ENCODE measurements around the gene GALNT9.

DNA sequence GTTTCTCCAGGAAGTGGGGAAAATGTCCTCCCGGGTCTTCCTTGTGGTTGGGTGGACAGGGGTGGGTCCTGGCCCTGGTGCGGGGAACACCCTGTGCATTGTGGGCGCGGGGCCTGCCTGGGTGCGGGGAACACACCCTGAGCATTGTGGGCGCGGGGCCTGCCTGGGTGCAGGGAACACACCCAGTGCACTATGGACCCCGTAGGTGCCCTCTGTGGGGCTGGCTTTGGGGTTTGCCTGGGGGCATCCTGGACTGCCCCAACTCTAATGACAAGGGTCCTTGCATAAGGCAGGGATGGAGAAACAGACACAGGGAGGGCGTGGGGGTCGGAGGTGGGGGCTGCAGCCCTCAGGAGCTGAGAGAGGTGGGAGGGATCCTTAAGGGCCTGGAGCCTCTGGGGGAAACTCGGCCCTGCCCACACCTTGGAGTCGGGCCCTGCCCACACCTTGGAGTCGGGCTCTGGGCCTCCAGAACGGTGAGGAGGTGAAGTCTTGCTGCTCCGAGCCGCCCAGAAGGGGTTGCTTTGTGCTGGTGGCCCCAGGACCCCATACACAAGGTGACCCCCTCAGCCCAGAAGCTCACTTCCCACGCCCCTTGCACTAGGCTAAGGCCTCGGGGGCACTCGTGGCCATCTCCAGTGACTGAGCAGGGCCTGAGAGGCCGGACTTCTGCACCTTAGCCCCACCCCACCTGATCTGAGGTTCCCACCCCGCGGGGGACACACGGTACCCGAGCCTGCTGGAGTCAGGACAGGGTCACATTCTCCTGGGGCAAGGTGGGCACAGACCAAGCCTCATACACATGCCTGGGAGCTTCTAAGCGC lies 69.3 kb downstream of the GALNT9 start:
- TF ChIP-seq TP53 (CRISPR knock-in tag; IDR thresholded peaks at IDR 0.05) = no peak
- TF ChIP-seq POLR2A (IDR thresholded peaks at IDR 0.05; ENCODE audit: low read length) = no peak
- no peak for TF ChIP-seq CTCF (IDR thresholded peaks at IDR 0.05)
- no peak for TF ChIP-seq REST (IDR thresholded peaks at IDR 0.05)
- no peak for TF ChIP-seq EP300 (IDR thresholded peaks at IDR 0.05)
- TF ChIP-seq CHD4 (IDR thresholded peaks at IDR 0.05; ENCODE audit: borderline replicate concordance) = no peak
- TF ChIP-seq EHMT2 (IDR thresholded peaks at IDR 0.05; ENCODE audit: low read depth) = no peak
- no peak for TF ChIP-seq MAFK (IDR thresholded peaks at IDR 0.05; ENCODE audit: partially characterized antibody)
- TF ChIP-seq, protein P1, sequence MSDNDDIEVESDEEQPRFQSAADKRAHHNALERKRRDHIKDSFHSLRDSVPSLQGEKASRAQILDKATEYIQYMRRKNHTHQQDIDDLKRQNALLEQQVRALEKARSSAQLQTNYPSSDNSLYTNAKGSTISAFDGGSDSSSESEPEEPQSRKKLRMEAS (IDR thresholded peaks at IDR 0.05) = no peak

Data from A549 (cell line).